Activated naive CD4-positive, alpha-beta T cell (primary cell): ENCODE measurements around the gene SEH1L.

Experiments used
- DNase-seq, 4 experiments: peaks; one replicate each; lab custom pipeline; 2025; lab: John Stamatoyannopoulos, UW

SEH1L gene

DNA sequence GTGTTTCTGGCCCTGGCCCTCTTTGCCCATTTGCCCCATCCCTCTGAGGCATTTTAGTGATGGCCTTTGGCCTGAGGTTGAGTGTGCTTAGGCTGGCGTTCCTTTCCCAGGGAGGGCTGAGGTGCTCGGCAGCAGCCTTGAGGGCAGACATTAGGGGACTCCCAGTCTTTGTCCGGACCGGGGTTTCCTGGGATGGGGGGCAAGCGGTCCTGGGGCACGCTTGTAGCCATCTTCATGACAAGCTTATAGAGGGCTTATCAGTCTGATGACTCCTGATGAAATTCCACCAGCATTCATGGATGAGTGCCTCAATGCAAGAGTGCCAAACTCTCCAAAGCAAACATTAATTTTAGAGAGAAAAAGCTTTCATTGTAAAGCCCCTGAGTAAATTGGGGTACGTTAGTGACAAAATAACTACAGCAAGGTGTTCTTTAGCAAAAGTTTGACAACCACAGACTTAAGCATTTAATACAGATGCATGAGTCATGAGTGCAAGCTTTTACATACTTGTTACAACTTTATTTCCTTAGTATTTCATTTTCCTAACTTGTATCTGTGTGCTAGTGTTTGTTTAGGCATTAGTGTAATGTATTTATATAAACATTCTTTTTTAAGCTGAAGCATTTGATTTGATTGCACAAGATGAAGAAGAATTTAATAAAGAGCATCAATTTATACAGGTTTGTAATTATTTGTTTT is 89.0 kb downstream of the SEH1L start:
- no peak for DNase-seq
